K562 (cell line): ENCODE data around the gene UNC79.

ENCODE experiments used
- BACH1 ChIP-seq: fragments of 200-800 bp; sonication (Bioruptor generic); IDR thresholded peaks from 2 replicates; pipeline ENCODE4 v1.6.1; 2016; ENCODE audit warnings: missing genetic modification characterization, missing compliant biosample characterization
- GABPA ChIP-seq: fragments of 200-800 bp; sonication (Bioruptor generic); conservative IDR thresholded peaks from 2 replicates; pipeline ENCODE4 v1.6.1; 2016; ENCODE audit warnings: low read depth, missing genetic modification characterization, missing compliant biosample characterization
- HNRNPH1 ChIP-seq: fragments of 200-400 bp; formaldehyde crosslinking; optimal IDR thresholded peaks from 2 replicates; pipeline ENCODE3; 2017; ENCODE audit warnings: low read depth, mild to moderate bottlenecking, low read length, moderate library complexity
- MAFF ChIP-seq: IDR thresholded peaks from 2 replicates; pipeline ENCODE4 v1.6.1; 2012; ENCODE audit warnings: low read length, improper control_type of control experiment
- POLR2AphosphoS5 ChIP-seq: IDR thresholded peaks from 2 replicates; pipeline ENCODE4 v1.6.1; 2011; ENCODE audit warnings: mild to moderate bottlenecking, low read depth, low read length, moderate library complexity; ENCODE audit not compliant: control insufficient read depth, insufficient read depth
- SMC3 ChIP-seq: conservative IDR thresholded peaks from 2 replicates; pipeline ENCODE4 v1.6.1; 2011; ENCODE audit warnings: low read depth, low read length, improper control_type of control experiment; ENCODE audit not compliant: insufficient read depth
- ZBTB17 ChIP-seq: fragments of 450-650 bp; formaldehyde crosslinking; IDR thresholded peaks from 2 replicates; pipeline ENCODE4 v1.4.0; 2020; ENCODE audit warnings: mild to moderate bottlenecking
- ZNF3 ChIP-seq: fragments of 250-450 bp; sonication (Bioruptor Pico); IDR thresholded peaks from 2 replicates; pipeline ENCODE4 v1.5.0; 2021; ENCODE audit warnings: mild to moderate bottlenecking, moderate library complexity
- ZNF311 ChIP-seq: fragments of 250-450 bp; sonication (Bioruptor Pico); IDR thresholded peaks from 2 replicates; pipeline ENCODE4 v1.4.0; 2020; ENCODE audit warnings: mild to moderate bottlenecking, moderate library complexity
- TF ChIP-seq, protein P1 (sequence below), 3 experiments: IDR thresholded peaks in 2 of 3; conservative IDR thresholded peaks in 1 of 3; 2 replicates each; pipeline ENCODE4 v1.5.1; 2011 to 2012; ENCODE audit warnings: low read length in 3 of 3, mild to moderate bottlenecking in 3 of 3, control low read depth in 2 of 3, improper control_type of control experiment in 1 of 3, inconsistent platforms in 1 of 3, low read depth in 1 of 3, mixed read lengths in 1 of 3, moderate library complexity in 1 of 3; ENCODE audit not compliant: insufficient read depth in 2 of 3
- TF ChIP-seq, protein P2 (sequence below): fragments of 250-450 bp; sonication (Bioruptor Pico); IDR thresholded peaks from 2 replicates; pipeline ENCODE4 v1.5.1; 2021; ENCODE audit warnings: mild to moderate bottlenecking
- TF ChIP-seq, protein P3 (sequence below): IDR thresholded peaks from 2 replicates; pipeline ENCODE4 v1.6.1; 2011; ENCODE audit not compliant: insufficient read length; ENCODE audit errors: extremely low read depth
- TF ChIP-seq, protein P4 (sequence below), 2 experiments: IDR thresholded peaks; 2 replicates each; pipeline ENCODE4 v1.6.1; 2011; ENCODE audit warnings: borderline replicate concordance in 1 of 2, control low read depth in 1 of 2, low read depth in 1 of 2, low read length in 1 of 2, mild to moderate bottlenecking in 1 of 2, mixed read lengths in 1 of 2, moderate library complexity in 1 of 2; ENCODE audit not compliant: insufficient read depth in 1 of 2, insufficient read length in 1 of 2, poor library complexity in 1 of 2, severe bottlenecking in 1 of 2; ENCODE audit errors: extremely low read depth in 1 of 2

GRCh38 chr14:93747102-93747501 lies 316.4 kb downstream of the UNC79 start:
- TF ChIP-seq ZNF3 (no peak), HNRNPH1 (no peak), POLR2AphosphoS5 (no peak), ZBTB17 (CRISPR knock-in tag) (no peak), GABPA (tag) (no peak), ZNF311 (no peak), MAFF (no peak), BACH1 (tag) (no peak), SMC3 (no peak)
- TF ChIP-seq, protein P1, sequence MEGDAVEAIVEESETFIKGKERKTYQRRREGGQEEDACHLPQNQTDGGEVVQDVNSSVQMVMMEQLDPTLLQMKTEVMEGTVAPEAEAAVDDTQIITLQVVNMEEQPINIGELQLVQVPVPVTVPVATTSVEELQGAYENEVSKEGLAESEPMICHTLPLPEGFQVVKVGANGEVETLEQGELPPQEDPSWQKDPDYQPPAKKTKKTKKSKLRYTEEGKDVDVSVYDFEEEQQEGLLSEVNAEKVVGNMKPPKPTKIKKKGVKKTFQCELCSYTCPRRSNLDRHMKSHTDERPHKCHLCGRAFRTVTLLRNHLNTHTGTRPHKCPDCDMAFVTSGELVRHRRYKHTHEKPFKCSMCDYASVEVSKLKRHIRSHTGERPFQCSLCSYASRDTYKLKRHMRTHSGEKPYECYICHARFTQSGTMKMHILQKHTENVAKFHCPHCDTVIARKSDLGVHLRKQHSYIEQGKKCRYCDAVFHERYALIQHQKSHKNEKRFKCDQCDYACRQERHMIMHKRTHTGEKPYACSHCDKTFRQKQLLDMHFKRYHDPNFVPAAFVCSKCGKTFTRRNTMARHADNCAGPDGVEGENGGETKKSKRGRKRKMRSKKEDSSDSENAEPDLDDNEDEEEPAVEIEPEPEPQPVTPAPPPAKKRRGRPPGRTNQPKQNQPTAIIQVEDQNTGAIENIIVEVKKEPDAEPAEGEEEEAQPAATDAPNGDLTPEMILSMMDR (IDR thresholded peaks at IDR 0.05 in 2 of 3, conservative IDR thresholded peaks at IDR 0.05 in 1 of 3; ENCODE audit: insufficient read depth in 2 of 3, low read depth in 1 of 3, low read length in 3 of 3): no peak
- TF ChIP-seq, protein P2, sequence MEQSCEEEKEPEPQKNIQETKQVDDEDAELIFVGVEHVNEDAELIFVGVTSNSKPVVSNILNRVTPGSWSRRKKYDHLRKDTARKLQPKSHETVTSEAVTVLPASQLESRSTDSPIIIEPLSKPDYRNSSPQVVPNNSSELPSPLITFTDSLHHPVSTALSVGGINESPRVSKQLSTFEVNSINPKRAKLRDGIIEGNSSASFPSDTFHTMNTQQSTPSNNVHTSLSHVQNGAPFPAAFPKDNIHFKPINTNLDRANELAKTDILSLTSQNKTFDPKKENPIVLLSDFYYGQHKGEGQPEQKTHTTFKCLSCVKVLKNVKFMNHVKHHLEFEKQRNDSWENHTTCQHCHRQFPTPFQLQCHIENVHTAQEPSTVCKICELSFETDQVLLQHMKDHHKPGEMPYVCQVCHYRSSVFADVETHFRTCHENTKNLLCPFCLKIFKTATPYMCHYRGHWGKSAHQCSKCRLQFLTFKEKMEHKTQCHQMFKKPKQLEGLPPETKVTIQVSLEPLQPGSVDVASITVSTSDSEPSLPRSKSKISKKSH (CRISPR knock-in tag): no peak
- TF ChIP-seq, protein P3, sequence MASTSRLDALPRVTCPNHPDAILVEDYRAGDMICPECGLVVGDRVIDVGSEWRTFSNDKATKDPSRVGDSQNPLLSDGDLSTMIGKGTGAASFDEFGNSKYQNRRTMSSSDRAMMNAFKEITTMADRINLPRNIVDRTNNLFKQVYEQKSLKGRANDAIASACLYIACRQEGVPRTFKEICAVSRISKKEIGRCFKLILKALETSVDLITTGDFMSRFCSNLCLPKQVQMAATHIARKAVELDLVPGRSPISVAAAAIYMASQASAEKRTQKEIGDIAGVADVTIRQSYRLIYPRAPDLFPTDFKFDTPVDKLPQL: no peak
- TF ChIP-seq, protein P4, sequence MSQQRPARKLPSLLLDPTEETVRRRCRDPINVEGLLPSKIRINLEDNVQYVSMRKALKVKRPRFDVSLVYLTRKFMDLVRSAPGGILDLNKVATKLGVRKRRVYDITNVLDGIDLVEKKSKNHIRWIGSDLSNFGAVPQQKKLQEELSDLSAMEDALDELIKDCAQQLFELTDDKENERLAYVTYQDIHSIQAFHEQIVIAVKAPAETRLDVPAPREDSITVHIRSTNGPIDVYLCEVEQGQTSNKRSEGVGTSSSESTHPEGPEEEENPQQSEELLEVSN (IDR thresholded peaks at IDR 0.05; ENCODE audit: borderline replicate concordance in 1 of 2, extremely low read depth in 1 of 2, insufficient read depth in 1 of 2, insufficient read length in 1 of 2, low read depth in 1 of 2, low read length in 1 of 2, poor library complexity in 1 of 2, severe bottlenecking in 1 of 2): peak in 1 of 2 experiments; percentile 21
